ES-I3 (cell line): Measurements from ENCODE around the gene ST7L.
"Not testable (repeated sequence)": the region's sequence is repeated elsewhere in the genome, so short reads cannot be mapped to it uniquely, and the experiment has no call there.

Experiments used
- H3K36me3 ChIP-seq: 2 replicates; pipeline ENCODE4 v1.6.1; 2013; ENCODE audit warnings: mild to moderate bottlenecking, low read length, control low read depth, moderate library complexity; ENCODE audit not compliant: insufficient read depth
- H3K4me1 ChIP-seq: 2 replicates; pipeline ENCODE4 v1.6.1; 2013; ENCODE audit warnings: mild to moderate bottlenecking, control low read depth, low read length; ENCODE audit not compliant: insufficient read depth
- H3K9ac ChIP-seq: 2 replicates; pipeline ENCODE4 v1.6.1; 2013; ENCODE audit warnings: low read depth, mild to moderate bottlenecking, low read length, moderate library complexity
- H3K9me3 ChIP-seq: 2 replicates; pipeline ENCODE4 v1.6.1; 2013; ENCODE audit warnings: mild to moderate bottlenecking, low read length, moderate library complexity; ENCODE audit not compliant: control insufficient read depth, insufficient read depth

Gene ST7L

DNA sequence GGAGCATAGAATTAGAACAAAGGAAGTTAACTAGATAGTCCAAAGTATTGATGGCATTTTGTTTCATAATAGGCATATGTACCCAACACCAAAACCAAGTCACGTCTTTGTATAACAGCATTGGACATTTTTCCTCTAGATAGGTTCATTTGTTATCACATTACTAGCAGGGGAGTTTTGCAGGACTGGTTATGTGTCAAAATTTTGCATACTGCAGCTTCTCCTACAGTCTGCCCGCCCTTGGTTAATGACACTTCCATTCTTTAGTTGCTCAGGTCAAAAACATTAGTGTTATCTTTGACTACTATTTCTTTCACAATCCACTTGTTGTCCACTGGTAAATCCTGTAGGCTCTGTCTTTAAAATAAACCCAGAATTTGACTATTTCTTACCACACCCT is 9.6 kb upstream of the ST7L start:
- Histone ChIP-seq H3K9me3 (no peaks in the 10 kb centered on the region), H3K36me3 (no peaks in the 10 kb centered on the region), H3K9ac (no peak overlapping the region), H3K4me1 (no peaks in the 10 kb centered on the region)

GRCh38 chr1:112626887-112627286 is 7.9 kb upstream of the ST7L start:
- H3K36me3 ChIP-seq = no peaks in the 10 kb centered on the region
- no peaks in the 10 kb centered on the region for H3K4me1 ChIP-seq

GRCh38 chr1:112626193-112626592 is 7.3 kb upstream of the ST7L start:
- H3K9me3 ChIP-seq = no peaks in the 10 kb centered on the region
- H3K4me1 ChIP-seq = no peaks in the 10 kb centered on the region
- no peaks in the 10 kb centered on the region for H3K36me3 ChIP-seq
- H3K9ac ChIP-seq = no peak overlapping the region

More at GRCh38 chr1:112626887-112627286, 7.9 kb upstream of the ST7L start:
- Histone ChIP-seq H3K9ac (no peak overlapping the region), H3K9me3 (no peaks in the 10 kb centered on the region)

DNA sequence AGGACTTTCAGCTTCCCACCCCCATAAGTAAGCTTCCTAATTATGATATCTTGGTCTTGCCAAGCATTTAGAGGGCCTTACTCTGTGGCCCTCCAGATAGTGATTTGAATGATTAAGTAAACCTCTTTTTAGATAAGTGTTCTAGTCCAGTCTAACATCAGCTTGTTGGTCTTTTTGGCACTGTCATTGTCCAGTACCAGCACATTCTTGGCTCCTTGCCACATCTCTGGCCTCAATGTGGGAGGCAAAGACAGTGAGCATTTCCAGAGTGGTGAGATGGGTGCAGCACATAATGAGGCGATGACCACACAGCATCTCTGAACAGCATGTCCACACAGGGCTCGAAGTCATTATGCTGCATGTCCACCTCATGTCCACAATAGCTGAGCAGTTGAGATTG is 6.8 kb upstream of the ST7L start:
- Histone ChIP-seq H3K36me3 (no peaks in the 10 kb centered on the region), H3K9ac (no peak overlapping the region), H3K4me1 (peaks cover 2% of the 10 kb centered on the region; the same call in 1 of the 2 replicates)

DNA sequence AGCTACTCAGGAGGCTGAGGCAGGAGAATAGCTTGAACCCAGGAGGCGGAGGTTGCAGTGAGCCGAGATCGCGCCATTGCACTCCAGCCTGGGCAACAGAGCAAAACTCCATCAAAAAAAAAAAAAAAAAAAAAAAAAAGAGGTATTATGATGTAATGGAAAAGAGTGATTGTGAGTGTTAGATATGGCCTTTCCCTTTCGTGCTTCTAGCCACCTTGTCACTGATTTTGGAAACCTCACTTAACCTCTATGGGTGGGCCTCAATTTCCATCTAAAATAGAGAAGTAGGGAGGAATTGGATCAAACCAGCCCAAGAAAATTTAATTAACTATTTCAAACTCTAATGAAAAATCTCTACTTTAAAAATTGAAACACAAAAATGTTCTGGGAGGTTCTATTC is 5.6 kb upstream of the ST7L start:
- H3K9me3 ChIP-seq, H3K4me1 ChIP-seq, H3K9ac ChIP-seq, H3K36me3 ChIP-seq: not testable (repeated sequence)

More for the DNA sequence above, 6.8 kb upstream of the ST7L start:
- H3K9me3 ChIP-seq = no peaks in the 10 kb centered on the region

GRCh38 chr1:112620377-112620695 is 1.4 kb upstream of the ST7L start:
- Histone ChIP-seq H3K9me3 (no peaks in the 10 kb centered on the region), H3K9ac (peak overlapping the region; percentile 98), H3K36me3 (no peaks in the 10 kb centered on the region), H3K4me1 (peaks cover 5% of the 10 kb centered on the region; the same call in 1 of the 2 replicates)

DNA sequence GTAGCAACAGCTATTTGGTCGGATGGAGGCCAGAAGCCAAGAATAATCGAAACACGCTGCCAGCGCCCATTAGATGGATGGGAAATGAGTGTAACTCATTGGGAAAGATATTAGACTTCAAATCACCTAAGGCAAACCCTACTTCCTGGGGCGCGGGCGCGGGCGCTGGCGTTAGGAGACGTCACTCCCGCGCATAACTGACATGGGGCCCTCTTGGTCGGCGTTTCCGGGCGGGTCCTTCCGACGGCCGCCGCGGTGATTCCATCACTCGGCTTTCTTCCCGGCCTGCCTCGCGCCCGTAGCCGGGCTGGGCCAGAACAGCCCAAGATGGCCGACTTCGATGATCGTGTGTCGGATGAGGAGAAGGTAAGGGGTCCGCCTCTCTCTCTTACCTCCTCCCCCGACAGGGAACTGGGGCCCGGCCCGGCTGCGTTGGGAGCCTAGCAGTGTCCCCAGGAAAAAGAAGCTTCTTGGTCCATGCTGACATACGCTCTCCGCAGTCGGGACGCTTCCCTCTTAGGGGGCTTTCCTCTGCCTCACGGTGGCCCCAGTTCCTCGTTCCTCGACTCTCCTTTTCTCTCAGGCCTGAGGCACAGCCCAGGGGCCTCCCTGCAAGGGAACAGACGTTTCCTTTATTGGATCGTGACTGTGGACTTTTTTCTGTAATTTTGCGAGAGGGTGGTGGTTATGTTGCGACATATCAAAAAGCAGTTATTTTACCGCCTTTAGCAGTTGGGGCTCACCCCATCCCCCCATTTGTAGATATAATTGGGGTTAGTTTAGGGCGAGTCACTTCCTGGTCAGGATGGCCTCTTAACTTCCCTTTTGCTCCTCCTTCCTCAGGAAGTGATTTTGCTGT is 806 bp upstream of the ST7L start, which contains the start of gene CAPZA1:
CAPZA1 (plus strand) TSS at position 315 of the 859 bp plus-strand sequence; CDS start at position 328, 13 bp downstream.
- Histone ChIP-seq H3K9ac (peak within 1 kb of the TSS; percentile 98), H3K4me1 (peaks cover 5% of the 10 kb centered on the region; the same call in 1 of the 2 replicates), H3K9me3 (no peaks in the 10 kb centered on the region), H3K36me3 (no peaks in the 10 kb centered on the region)

GRCh38 chr1:112618114-112618720 is 724 bp downstream of the ST7L start:
- Histone ChIP-seq H3K36me3 (no peaks in the 10 kb centered on the region), H3K9ac (peak overlapping the region; percentile 98), H3K9me3 (no peaks in the 10 kb centered on the region), H3K4me1 (peaks cover 5% of the 10 kb centered on the region; the same call in 1 of the 2 replicates)

DNA sequence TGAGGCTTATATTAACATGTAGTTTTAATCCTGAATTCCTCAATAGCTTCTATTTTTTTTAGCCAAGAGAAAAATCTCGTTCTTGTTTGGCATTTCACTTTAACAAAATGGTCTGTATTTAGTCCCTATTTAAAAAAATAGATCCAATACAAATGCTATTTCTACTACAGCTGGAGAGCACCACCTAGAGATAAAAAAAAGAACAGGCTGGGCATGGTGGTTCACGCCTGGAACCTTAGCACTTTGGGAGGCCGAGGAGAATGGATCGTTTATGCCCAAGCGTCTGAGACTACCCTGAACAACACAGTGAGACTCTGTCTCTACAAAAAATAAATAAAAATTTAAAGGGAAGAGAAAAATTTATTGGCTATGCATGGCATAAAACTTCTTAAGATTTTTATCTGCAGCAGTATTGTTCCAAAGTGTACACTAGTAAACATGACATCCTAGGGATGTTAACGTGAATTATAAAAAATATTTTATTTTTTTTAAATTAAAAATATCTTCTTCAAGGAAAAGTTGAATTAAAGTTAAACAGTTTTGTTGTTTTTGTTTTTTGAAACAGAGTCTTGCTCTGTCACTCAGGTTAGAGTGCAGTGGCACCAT is 4.4 kb downstream of the ST7L start:
- H3K9ac ChIP-seq = no peak overlapping the region
- no peaks in the 10 kb centered on the region for H3K9me3 ChIP-seq
- 0 out of 2 replicates have a peak, but pooled peaks cover 5% of the 10 kb centered on the region for H3K36me3 ChIP-seq
- H3K4me1 ChIP-seq = no peaks in the 10 kb centered on the region

DNA sequence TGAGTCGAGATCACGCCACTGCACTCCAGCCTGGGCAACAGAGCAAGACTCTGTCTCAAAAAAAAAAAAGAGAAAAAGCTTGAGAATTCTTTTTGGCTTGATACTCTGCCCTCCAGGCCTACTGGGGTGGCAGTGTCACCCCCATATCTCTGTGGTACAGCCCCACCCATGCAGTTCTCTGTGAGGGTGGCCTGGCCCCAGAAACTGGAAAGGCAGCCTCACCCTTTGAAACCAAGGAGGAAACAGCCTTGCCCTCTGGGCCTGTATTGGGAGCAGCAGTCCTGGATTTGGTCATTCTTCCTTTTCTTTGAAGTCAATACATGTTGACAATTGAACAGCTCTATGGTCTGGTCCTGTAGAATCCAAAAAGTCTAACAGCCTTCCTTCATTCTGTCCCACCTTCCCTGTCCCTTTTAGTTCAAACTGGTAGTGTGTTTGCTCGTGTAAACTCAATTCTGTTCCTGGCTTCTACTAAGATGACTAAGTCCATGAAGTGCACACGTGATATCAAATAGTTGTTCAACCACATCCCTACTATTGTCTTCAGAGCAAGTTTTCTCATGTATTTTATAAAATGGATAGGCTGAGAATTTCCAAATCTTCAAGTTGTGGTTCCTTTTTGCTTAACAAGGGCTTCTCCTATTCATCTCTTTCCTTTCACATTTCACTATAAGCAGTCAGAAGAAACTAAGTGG is 13.2 kb downstream of the ST7L start:
- H3K36me3 ChIP-seq = peaks cover 4% of the 10 kb centered on the region

DNA sequence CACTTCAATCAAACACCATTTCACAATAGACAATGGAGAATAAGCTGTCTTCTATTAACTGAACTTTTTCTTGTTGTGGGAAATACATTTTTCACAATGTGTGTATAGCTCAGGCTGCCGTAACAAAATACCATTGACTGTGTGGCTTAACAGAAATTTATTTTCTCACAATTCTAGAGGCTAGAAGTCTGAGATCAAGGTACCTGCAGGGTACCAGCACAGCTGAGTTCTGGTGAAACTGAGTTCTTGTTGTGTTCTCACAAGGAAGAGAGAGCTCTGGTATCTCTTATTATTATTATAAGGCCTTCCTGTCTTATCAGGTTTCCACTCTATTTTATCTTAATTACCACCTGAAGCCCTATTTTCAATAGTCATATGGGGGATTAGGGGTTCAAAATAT is 15.4 kb downstream of the ST7L start:
- Histone ChIP-seq H3K9ac (no peak overlapping the region), H3K9me3 (no peaks in the 10 kb centered on the region), H3K4me1 (no peaks in the 10 kb centered on the region), H3K36me3 (peaks cover 4% of the 10 kb centered on the region)

More for the DNA sequence above, 13.2 kb downstream of the ST7L start:
- no peaks in the 10 kb centered on the region for H3K4me1 ChIP-seq
- H3K9me3 ChIP-seq = no peaks in the 10 kb centered on the region
- no peak overlapping the region for H3K9ac ChIP-seq

DNA sequence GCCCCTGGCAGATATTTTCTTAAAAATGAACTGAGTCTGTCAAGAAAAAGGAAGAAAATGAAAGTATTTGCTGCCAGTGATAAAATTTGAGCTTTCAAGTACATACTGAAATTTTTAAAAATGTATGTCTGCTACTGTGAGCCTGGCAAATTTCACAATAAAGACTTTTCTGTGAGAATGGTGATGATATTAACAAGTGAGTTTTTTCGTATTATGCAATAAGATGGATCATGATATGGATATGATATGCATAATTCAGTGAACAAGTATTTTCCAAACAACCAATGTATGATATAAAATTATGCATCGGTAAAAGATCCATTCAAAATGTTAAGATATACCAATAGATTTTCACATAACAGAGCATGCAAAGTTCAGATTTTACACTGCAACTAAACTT is 15.9 kb downstream of the ST7L start:
- peaks cover 4% of the 10 kb centered on the region for H3K36me3 ChIP-seq
- H3K4me1 ChIP-seq = no peaks in the 10 kb centered on the region
- no peaks in the 10 kb centered on the region for H3K9me3 ChIP-seq

GRCh38 chr1:112599477-112599876 is 19.5 kb downstream of the ST7L start:
- Histone ChIP-seq H3K9ac (no peak overlapping the region), H3K36me3 (no peaks in the 10 kb centered on the region), H3K9me3 (no peaks in the 10 kb centered on the region), H3K4me1 (no peaks in the 10 kb centered on the region)

More for the DNA sequence above, 15.9 kb downstream of the ST7L start:
- H3K9ac ChIP-seq = no peak overlapping the region

- Histone ChIP-seq H3K9ac (no peak overlapping the region), H3K4me1 (no peaks in the 10 kb centered on the region), H3K36me3 (no peaks in the 10 kb centered on the region; the same call in 1 of the 2 replicates), H3K9me3 (peaks cover 2% of the 10 kb centered on the region; the same call in 1 of the 2 replicates)
Measured at GRCh38 chr1:112594208-112594876, 24.6 kb downstream of the ST7L start.
